Measurements from ENCODE around the gene CHRNB4.

The CHRNB4 gene

GRCh38 chr15:78672285-78673014 lies 31.4 kb upstream of the CHRNB4 start:
- Histone ChIP-seq H3K79me2 (ENCODE audit: control insufficient read depth, insufficient read depth, low read length, poor library complexity) (no peaks in the 10 kb centered on the region), H2BK5ac (ENCODE audit: low read depth, low read length, poor library complexity) (no peak overlapping the region), H4K8ac (ENCODE audit: low read depth, low read length) (no peak overlapping the region), H3K4me3 (ENCODE audit: low read depth, low read length) (no peak overlapping the region), H2AFZ (ENCODE audit: insufficient read depth, low read length, poor library complexity) (no peak overlapping the region), H3K9me3 (ENCODE audit: insufficient read depth, low read depth, low read length) (peaks cover 2% of the 10 kb centered on the region), H3K79me1 (ENCODE audit: low read length) (no peaks in the 10 kb centered on the region), H3K4ac (ENCODE audit: low read depth, low read length) (no peak overlapping the region), H3K4me2 (ENCODE audit: low read length) (no peak overlapping the region), H3K9ac (ENCODE audit: low read length) (no peak overlapping the region), H4K91ac (ENCODE audit: low read depth, low read length) (no peak overlapping the region), H3K4me1 (ENCODE audit: control insufficient read depth in 1 of 2, insufficient read depth in 2 of 2, low read length in 2 of 2) (peaks cover 0 to 1% of the 10 kb centered on the region in 2 experiments), H3K27me3 (ENCODE audit: insufficient read depth, low read length) (no peaks in the 10 kb centered on the region), H4K12ac (ENCODE audit: low read depth, low read length) (no peak overlapping the region), H2BK12ac (ENCODE audit: low read length) (no peak overlapping the region), H3K23ac (ENCODE audit: low read length) (no peak overlapping the region), H3K14ac (ENCODE audit: low read length) (no peak overlapping the region), H3K18ac (ENCODE audit: low read length) (no peak overlapping the region), H2AK5ac (ENCODE audit: low read length) (no peak overlapping the region), H3K36me3 (ENCODE audit: control insufficient read depth in 1 of 2, insufficient read depth in 2 of 2, low read length in 2 of 2) (no peaks in the 10 kb centered on the region), H2BK120ac (ENCODE audit: insufficient read depth, low read length, poor library complexity) (no peak overlapping the region), H3K27ac (ENCODE audit: low read depth, low read length) (no peak overlapping the region)
- DNase-seq, result no peak
- no CpG with 5 or more reads among the region's 9 CpGs for WGBS (ENCODE audit: extremely low coverage, insufficient coverage, insufficient read length)

DNA sequence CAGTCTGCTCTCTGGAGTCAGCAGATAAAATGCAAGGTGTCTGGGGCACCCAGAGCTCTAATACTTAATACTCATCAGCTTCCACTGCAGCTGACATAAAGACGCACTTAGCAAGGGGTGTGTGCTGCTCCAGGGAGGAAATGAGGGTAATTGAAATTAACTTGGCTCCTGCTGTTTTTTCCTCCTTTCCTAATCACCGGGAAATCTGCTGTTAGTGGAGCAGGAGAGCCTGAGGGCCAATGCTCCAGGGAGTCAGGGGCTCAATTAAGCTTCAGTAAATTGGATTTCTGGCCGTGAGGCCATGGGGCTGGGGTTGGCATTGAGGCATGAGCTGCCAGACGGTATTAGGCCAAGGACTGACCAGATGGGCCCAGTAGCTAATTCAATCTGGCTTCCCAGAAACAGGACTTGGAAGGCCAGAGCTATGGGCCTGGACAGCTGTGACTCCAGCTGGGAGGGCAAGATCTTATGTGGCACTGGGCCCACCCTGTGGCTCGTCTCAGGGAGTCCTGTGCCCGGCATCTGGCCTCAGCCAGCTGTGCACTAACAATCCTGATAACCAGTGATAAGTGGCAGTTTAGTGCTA lies 30.7 kb upstream of the CHRNB4 start:
- Histone ChIP-seq H3K14ac (ENCODE audit: low read length) (no peak overlapping the region), H3K23ac (ENCODE audit: low read length) (no peak overlapping the region), H3K4me2 (ENCODE audit: low read length) (no peak overlapping the region), H3K4me1 (ENCODE audit: control insufficient read depth in 1 of 2, insufficient read depth in 2 of 2, low read length in 2 of 2) (peaks cover 0 to 1% of the 10 kb centered on the region in 2 experiments), H4K91ac (ENCODE audit: low read depth, low read length) (no peak overlapping the region), H4K12ac (ENCODE audit: low read depth, low read length) (no peak overlapping the region), H3K4me3 (ENCODE audit: low read depth, low read length) (no peak overlapping the region), H3K9me3 (ENCODE audit: insufficient read depth, low read depth, low read length) (peaks cover 2% of the 10 kb centered on the region), H3K9ac (ENCODE audit: low read length) (no peak overlapping the region), H2BK12ac (ENCODE audit: low read length) (no peak overlapping the region), H3K4ac (ENCODE audit: low read depth, low read length) (no peak overlapping the region), H2AFZ (ENCODE audit: insufficient read depth, low read length, poor library complexity) (no peak overlapping the region), H4K8ac (ENCODE audit: low read depth, low read length) (no peak overlapping the region), H3K36me3 (ENCODE audit: control insufficient read depth in 1 of 2, insufficient read depth in 2 of 2, low read length in 2 of 2) (no peaks in the 10 kb centered on the region), H3K27ac (ENCODE audit: low read depth, low read length) (no peak overlapping the region), H2BK5ac (ENCODE audit: low read depth, low read length, poor library complexity) (no peak overlapping the region), H2AK5ac (ENCODE audit: low read length) (no peak overlapping the region), H2BK120ac (ENCODE audit: insufficient read depth, low read length, poor library complexity) (no peak overlapping the region), H3K27me3 (ENCODE audit: insufficient read depth, low read length) (no peaks in the 10 kb centered on the region), H3K18ac (ENCODE audit: low read length) (no peak overlapping the region), H3K79me1 (ENCODE audit: low read length) (no peaks in the 10 kb centered on the region), H3K79me2 (ENCODE audit: control insufficient read depth, insufficient read depth, low read length, poor library complexity) (no peaks in the 10 kb centered on the region)
- DNase-seq, result no peak
- WGBS (ENCODE audit: extremely low coverage, insufficient coverage, insufficient read length), result no CpG with 5 or more reads among the region's 6 CpGs

- H3K4me2 ChIP-seq (ENCODE audit: low read length), result no peak overlapping the region
- H3K14ac ChIP-seq (ENCODE audit: low read length), result no peak overlapping the region
- H2BK12ac ChIP-seq (ENCODE audit: low read length), result no peak overlapping the region
- H3K4me1 ChIP-seq (ENCODE audit: control insufficient read depth in 1 of 2, insufficient read depth in 2 of 2, low read length in 2 of 2), result peaks cover 0 to 1% of the 10 kb centered on the region in 2 experiments
- H3K4me3 ChIP-seq (ENCODE audit: low read depth, low read length), result no peak overlapping the region
- no peak for DNase-seq
- H3K9ac ChIP-seq (ENCODE audit: low read length), result no peak overlapping the region
- H3K79me2 ChIP-seq (ENCODE audit: control insufficient read depth, insufficient read depth, low read length, poor library complexity), result no peaks in the 10 kb centered on the region
- no peak overlapping the region for H4K8ac ChIP-seq (ENCODE audit: low read depth, low read length)
- H4K12ac ChIP-seq (ENCODE audit: low read depth, low read length), result no peak overlapping the region
- H2BK120ac ChIP-seq (ENCODE audit: insufficient read depth, low read length, poor library complexity), result no peak overlapping the region
- no peaks in the 10 kb centered on the region for H3K36me3 ChIP-seq (ENCODE audit: control insufficient read depth in 1 of 2, insufficient read depth in 2 of 2, low read length in 2 of 2)
- no peak overlapping the region for H4K91ac ChIP-seq (ENCODE audit: low read depth, low read length)
- H2AK5ac ChIP-seq (ENCODE audit: low read length), result no peak overlapping the region
- H3K4ac ChIP-seq (ENCODE audit: low read depth, low read length), result no peak overlapping the region
- no peak overlapping the region for H2AFZ ChIP-seq (ENCODE audit: insufficient read depth, low read length, poor library complexity)
- WGBS (ENCODE audit: extremely low coverage, insufficient coverage, insufficient read length), result no CpG with 5 or more reads among the region's 2 CpGs
- H2BK5ac ChIP-seq (ENCODE audit: low read depth, low read length, poor library complexity), result no peak overlapping the region
- H3K27me3 ChIP-seq (ENCODE audit: insufficient read depth, low read length), result no peaks in the 10 kb centered on the region
- H3K9me3 ChIP-seq (ENCODE audit: insufficient read depth, low read depth, low read length), result peaks cover 2% of the 10 kb centered on the region
- no peak overlapping the region for H3K23ac ChIP-seq (ENCODE audit: low read length)
- H3K27ac ChIP-seq (ENCODE audit: low read depth, low read length), result no peak overlapping the region
- H3K79me1 ChIP-seq (ENCODE audit: low read length), result no peaks in the 10 kb centered on the region
- H3K18ac ChIP-seq (ENCODE audit: low read length), result no peak overlapping the region
These were observed 28.0 kb upstream of the CHRNB4 start for GRCh38 chr15:78668987-78669386.

- peaks cover 0 to 1% of the 10 kb centered on the region in 2 experiments for H3K4me1 ChIP-seq (ENCODE audit: control insufficient read depth in 1 of 2, insufficient read depth in 2 of 2, low read length in 2 of 2)
- no peak overlapping the region for H4K91ac ChIP-seq (ENCODE audit: low read depth, low read length)
- no peaks in the 10 kb centered on the region for H3K27me3 ChIP-seq (ENCODE audit: insufficient read depth, low read length)
- H3K79me2 ChIP-seq (ENCODE audit: control insufficient read depth, insufficient read depth, low read length, poor library complexity), result no peaks in the 10 kb centered on the region
- no peak overlapping the region for H4K12ac ChIP-seq (ENCODE audit: low read depth, low read length)
- no peaks in the 10 kb centered on the region for H3K79me1 ChIP-seq (ENCODE audit: low read length)
- no peak overlapping the region for H3K4me2 ChIP-seq (ENCODE audit: low read length)
- H3K4me3 ChIP-seq (ENCODE audit: low read depth, low read length), result no peak overlapping the region
- H2BK5ac ChIP-seq (ENCODE audit: low read depth, low read length, poor library complexity), result no peak overlapping the region
- no peak overlapping the region for H4K8ac ChIP-seq (ENCODE audit: low read depth, low read length)
- no peak overlapping the region for H3K23ac ChIP-seq (ENCODE audit: low read length)
- H2BK120ac ChIP-seq (ENCODE audit: insufficient read depth, low read length, poor library complexity), result no peak overlapping the region
- DNase-seq, result no peak
- H3K18ac ChIP-seq (ENCODE audit: low read length), result no peak overlapping the region
- H3K36me3 ChIP-seq (ENCODE audit: control insufficient read depth in 1 of 2, insufficient read depth in 2 of 2, low read length in 2 of 2), result no peaks in the 10 kb centered on the region
- H3K4ac ChIP-seq (ENCODE audit: low read depth, low read length), result no peak overlapping the region
- no peak overlapping the region for H2AFZ ChIP-seq (ENCODE audit: insufficient read depth, low read length, poor library complexity)
- H3K14ac ChIP-seq (ENCODE audit: low read length), result no peak overlapping the region
- no peak overlapping the region for H2BK12ac ChIP-seq (ENCODE audit: low read length)
- H3K9ac ChIP-seq (ENCODE audit: low read length), result no peak overlapping the region
- H3K27ac ChIP-seq (ENCODE audit: low read depth, low read length), result no peak overlapping the region
- H2AK5ac ChIP-seq (ENCODE audit: low read length), result no peak overlapping the region
- H3K9me3 ChIP-seq (ENCODE audit: insufficient read depth, low read depth, low read length), result no peaks in the 10 kb centered on the region
- no CpG with 5 or more reads among the region's 8 CpGs for WGBS (ENCODE audit: extremely low coverage, insufficient coverage, insufficient read length)
These were observed 26.7 kb upstream of the CHRNB4 start for GRCh38 chr15:78667578-78668236.

All from trophoblast cell (in vitro differentiated cells and primary cell).